Measurements from ENCODE around the gene CYB5D1.

CYB5D1 gene

DNA sequence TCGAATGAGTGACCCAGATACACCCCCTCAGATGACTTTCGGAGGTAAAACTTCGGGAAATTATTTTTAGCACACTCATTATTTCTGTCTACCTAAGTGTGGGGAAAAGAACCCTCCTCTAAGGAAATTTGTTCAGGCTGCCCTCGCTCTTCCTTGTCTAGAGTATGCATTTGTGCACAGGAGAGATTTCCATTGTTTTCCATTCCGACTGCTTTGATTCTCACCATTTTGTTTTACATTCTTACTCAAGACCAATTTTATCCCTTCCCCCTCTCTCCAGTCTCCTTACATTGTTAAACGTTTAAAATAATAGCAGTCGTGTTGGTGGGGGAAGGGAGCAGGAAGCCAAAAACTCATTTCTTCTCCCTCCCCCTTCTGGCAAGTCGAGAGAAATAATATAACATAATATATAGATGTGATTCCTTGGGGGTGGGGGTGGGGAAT, 29.3 kb downstream of the CYB5D1 start:
- no peak for DNase-seq

DNA sequence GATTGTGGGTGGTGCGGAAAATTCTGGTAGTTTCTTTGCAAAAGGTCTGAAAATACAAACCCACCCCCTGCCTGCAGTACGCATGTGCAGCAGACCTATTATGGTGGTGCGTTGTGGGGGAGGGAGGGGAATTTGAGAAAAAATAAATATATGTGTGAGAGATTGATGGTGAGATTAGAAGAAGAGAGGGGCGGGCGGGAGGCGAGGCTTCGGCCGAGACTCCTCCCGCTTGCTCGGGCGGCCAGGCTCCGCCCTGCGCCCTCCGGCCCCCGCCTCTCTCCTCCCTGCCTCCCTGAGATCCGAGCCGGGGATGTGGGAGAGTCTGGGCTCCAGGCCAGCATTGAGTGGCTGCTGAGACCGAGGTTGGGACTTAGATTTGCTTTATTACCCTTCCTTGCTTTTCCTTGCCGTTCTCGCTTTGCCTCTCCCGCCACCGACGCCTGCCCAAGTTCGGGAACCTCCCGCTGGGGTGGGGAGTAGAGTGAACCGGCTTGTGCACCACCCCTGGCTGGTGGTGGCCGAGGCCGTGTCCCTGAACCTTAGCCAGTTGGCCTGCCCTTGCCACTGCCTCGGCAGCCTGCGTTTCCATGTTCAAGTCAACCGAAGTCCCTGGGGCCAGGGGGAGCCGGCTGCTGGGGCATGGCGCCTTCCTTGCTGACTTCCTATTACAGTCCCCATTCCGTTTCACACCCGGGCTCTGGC, 29.8 kb downstream of the CYB5D1 start:
- DNase-seq = peak; percentile 94

- DNase-seq = peak; percentile 15
These were observed 30.5 kb downstream of the CYB5D1 start, which contains the start of gene CHD3 for GRCh38 chr17:7888184-7888920. Gene CHD3, plus strand, starts transcription at chr17:7888789. Its CDS starts 212 bp downstream, at chr17:7889001.

DNA sequence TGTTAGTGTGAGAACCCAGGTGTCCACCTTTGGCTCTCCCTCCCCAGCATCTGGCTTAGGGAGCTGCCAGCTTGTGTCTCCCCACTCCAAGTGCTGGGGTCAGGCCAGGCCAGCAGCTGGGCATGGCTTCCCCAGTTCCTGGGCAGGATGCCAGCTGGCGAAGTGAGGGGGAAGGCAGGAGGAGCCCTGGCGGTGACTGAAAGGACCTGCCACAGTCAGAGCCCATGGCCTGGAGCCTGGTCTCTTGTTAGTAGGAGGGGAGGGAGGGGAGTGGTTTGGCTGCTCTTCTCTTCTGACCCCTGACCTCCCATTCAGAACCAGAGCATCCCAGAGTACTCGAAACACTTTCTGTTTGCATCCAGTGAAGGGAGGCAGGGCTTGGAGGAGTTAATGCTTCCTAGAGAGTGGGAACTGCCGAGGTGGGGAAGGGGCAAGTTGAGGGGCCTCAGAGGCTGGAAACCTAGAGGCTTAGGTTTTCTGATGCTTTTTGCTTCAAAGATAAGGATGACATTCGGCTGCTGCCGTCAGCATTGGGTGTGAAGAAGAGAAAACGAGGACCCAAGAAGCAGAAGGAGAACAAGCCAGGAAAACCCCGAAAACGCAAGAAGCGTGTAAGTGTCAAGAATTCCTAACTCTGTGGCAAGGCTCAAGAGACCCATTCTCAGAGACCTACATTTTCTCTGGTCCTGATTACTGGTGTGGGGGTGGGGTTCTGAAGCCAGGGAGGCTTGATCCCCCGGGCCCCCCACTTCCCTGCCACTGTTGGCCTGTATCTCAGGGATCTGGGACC, 31.6 kb downstream of the CYB5D1 start:
- DNase-seq = peak; percentile 69

GRCh38 chr17:7893187-7893880, 35.5 kb downstream of the CYB5D1 start:
- no peak for DNase-seq

GRCh38 chr17:7894226-7894625, 36.4 kb downstream of the CYB5D1 start:
- no peak for DNase-seq

DNA sequence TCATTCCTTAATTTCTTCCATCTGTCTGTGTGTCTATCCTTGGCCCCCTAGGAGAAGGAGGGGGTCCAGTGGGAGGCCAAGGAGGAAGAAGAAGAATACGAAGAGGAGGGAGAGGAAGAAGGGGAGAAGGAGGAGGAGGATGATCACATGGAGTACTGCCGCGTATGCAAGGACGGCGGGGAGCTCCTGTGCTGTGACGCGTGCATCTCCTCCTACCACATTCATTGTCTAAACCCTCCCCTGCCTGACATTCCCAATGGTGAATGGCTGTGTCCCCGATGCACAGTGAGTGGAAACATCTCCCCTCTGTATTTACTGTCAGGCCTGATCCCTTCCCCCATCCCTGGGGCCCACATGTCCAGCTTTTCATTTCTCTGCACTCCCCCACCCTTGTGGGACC, 37.1 kb downstream of the CYB5D1 start:
- no peak for DNase-seq

GRCh38 chr17:7897090-7897489, 39.3 kb downstream of the CYB5D1 start:
- DNase-seq = no peak

DNA sequence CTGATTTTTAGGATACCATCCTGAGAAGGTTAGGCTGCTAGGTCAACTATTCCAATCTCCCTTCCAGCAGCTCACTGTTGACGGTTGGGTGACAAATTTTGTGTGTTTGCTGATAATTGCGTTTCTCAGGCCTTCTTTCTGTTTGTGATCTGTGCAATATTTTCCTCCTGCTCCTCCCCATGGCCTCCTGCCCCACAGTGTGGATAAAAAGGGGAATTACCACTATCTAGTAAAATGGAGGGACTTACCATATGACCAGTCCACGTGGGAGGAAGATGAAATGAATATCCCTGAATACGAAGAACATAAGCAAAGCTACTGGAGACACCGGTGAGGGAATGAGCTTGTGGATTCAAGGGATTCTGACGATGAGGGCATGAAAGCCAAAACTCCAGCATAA, 40.0 kb downstream of the CYB5D1 start:
- DNase-seq = peak; percentile 27

DNA sequence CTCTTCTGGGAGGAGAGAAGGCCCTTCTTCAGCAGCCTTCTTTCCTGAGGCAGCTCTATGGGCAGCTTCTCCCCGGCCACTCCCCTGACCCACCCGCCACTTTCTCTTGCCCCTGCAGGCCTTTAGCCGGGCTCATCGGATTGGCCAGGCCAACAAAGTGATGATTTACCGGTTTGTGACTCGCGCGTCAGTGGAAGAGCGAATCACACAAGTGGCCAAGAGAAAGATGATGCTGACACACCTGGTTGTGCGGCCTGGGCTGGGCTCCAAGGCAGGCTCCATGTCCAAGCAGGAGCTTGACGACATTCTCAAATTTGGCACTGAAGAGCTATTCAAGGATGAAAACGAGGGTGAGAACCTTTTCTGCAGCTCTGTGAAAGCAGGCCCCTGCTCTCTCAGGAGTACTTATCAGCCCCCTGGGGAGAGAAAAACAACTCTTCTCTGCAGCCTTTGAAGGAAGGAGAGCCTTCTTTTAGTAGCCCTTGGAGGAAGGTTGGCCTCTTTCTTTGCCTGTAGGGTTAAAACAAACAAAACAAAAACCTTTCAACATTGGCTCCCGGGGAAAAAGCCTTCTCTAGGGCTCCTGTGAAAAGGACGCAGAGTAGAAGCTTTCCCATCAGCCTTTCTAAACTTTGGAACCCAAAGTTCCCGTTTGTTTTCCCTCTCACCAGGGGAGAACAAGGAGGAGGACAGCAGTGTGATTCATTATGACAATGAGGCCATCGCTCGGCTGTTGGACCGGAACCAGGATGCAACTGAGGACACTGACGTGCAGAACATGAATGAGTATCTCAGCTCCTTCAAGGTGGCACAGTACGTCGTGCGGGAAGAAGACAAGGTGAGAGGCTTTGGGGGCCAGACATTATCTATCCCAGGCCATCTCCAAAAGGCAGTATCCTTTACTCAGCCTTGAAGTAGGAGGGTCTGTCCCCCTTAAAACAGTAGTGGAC, 45.6 kb downstream of the CYB5D1 start:
- DNase-seq = no peak

DNA sequence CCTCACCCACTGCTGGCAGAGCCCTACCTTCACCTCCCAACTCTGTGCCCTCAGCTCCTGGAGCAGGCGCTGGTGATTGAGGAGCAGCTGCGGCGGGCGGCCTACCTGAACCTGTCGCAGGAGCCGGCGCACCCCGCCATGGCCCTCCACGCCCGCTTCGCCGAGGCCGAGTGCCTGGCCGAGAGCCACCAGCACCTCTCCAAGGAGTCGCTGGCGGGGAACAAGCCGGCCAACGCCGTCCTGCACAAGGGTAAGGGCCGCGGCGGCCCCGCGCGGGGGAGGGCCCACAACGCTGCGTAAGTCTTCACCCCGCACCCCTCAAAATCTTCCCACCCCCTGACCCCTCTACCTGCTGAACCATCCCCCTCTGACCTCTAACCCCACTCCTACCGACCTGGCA, 51.3 kb downstream of the CYB5D1 start:
- DNase-seq = no peak

DNA sequence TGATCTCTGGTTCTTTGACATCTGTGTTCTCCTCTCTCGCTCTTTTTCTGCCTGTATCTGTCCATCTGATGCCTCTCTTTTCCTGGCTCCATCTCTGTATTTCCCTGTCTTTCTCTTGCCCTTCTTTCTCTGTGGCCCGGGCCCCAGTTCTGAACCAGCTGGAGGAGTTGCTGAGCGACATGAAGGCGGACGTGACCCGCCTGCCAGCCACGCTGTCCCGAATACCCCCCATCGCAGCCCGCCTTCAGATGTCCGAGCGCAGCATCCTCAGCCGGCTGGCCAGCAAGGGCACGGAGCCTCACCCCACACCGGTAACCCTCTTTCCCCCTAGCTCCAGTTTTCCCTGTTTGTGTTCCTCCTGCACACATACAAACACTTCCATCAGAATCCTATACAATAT, 52.5 kb downstream of the CYB5D1 start:
- DNase-seq = no peak

- no peak for DNase-seq
These were observed 52.9 kb downstream of the CYB5D1 start for GRCh38 chr17:7910711-7911110.

DNA sequence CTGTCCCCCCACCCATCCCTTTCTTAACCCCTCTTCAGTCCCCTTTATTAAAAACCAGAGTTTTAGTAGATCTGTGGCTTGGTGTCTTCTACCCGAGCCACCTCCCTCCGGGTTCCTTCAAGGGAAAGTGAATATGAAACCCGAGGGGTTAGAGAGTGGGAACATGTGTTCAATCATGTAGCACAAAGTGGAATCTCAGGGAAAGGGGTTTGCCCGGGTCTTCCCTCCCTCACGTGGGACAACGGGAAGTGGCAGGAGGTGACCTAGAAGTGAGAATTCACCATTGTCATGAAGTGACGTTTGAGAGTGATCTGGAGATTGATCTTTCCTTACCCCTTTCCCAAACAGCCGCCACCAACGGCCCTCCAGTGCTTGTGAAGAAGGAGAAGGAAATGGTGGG, 53.3 kb downstream of the CYB5D1 start:
- no peak for DNase-seq
